Measurements from ENCODE around the gene BTBD9. TPM values are rescaled to one million over a fixed set of nuclear protein-coding genes. Genes with fewer than 3 reads are reported as not detected.

BTBD9 gene
- total and polyA plus RNA-seq, 2 donors (not counting 1 experiment from before 2014, with no cell fraction given) = 4.1 to 48.9 TPM

DNA sequence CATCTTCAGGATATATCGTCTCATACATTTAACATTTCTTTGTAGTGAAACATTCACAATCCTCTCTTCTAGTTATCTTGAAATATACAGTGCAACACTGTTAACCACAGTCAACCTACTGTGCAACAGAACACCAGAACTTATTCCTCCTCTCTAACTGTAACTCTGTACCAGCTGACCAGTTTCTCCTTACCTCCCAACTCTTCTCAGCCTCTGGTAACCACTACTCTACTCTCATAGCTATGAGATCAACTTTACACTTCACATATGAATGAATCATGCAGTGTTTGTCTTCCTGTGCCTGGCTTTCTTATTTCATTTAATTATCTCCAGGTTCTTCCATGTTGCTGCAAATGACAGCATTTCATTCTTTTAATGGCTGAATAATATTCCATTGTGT is 337.6 kb downstream of the BTBD9 start:
- H3K36me3 ChIP-seq (replicated peaks in 1 of 2; ENCODE audit: control extremely low read depth in 1 of 2, control insufficient read depth in 1 of 2, extremely low read depth in 1 of 2, insufficient read depth in 2 of 2, low read length in 1 of 2) = no peaks in the 10 kb centered on the region
- no peak overlapping the region for H3K4me3 ChIP-seq (ENCODE audit: control extremely low read depth in 1 of 5, extremely low read depth in 1 of 5, insufficient read depth in 1 of 5, low read depth in 2 of 5, low read length in 4 of 5)
- no peaks in the 10 kb centered on the region for H3K27me3 ChIP-seq (replicated peaks in 1 of 4; ENCODE audit: control extremely low read depth in 1 of 4, control insufficient read depth in 3 of 4, insufficient read depth in 4 of 4, low read length in 3 of 4)
- no peaks in the 10 kb centered on the region for H3K27me3 Mint-ChIP-seq
- H3K4me1 ChIP-seq (ENCODE audit: control insufficient read depth in 2 of 2, insufficient read depth in 2 of 2, low read length in 2 of 2) = peaks cover 12 to 13% of the 10 kb centered on the region in 2 donors
- no peak for DNase-seq
- ChIA-PET CTCF (no interaction called here), POLR2A (no interaction called here)
- TF ChIP-seq EZH2 (IDR thresholded peaks at IDR 0.05; ENCODE audit: borderline replicate concordance, insufficient read depth, low read depth, low read length, poor library complexity, severe bottlenecking) = no peak
- TF ChIP-seq, protein P1, sequence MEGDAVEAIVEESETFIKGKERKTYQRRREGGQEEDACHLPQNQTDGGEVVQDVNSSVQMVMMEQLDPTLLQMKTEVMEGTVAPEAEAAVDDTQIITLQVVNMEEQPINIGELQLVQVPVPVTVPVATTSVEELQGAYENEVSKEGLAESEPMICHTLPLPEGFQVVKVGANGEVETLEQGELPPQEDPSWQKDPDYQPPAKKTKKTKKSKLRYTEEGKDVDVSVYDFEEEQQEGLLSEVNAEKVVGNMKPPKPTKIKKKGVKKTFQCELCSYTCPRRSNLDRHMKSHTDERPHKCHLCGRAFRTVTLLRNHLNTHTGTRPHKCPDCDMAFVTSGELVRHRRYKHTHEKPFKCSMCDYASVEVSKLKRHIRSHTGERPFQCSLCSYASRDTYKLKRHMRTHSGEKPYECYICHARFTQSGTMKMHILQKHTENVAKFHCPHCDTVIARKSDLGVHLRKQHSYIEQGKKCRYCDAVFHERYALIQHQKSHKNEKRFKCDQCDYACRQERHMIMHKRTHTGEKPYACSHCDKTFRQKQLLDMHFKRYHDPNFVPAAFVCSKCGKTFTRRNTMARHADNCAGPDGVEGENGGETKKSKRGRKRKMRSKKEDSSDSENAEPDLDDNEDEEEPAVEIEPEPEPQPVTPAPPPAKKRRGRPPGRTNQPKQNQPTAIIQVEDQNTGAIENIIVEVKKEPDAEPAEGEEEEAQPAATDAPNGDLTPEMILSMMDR (IDR thresholded peaks at IDR 0.05) = no peak
- no peak overlapping the region for H3K27ac ChIP-seq (ENCODE audit: low read length in 2 of 2)
- no peaks in the 10 kb centered on the region for H4K20me1 ChIP-seq (ENCODE audit: control insufficient read depth, insufficient read depth, low read length, poor library complexity, severe bottlenecking)
- peaks cover 13% of the 10 kb centered on the region for H3K4me1 Mint-ChIP-seq
- no peak overlapping the region for H3K9ac ChIP-seq (ENCODE audit: low read length)
- no peaks in the 10 kb centered on the region for H3K79me2 ChIP-seq (ENCODE audit: control insufficient read depth, insufficient read depth, low read length)
- no peak overlapping the region for H3K4me3 Mint-ChIP-seq
- H3K9me3 ChIP-seq (ENCODE audit: control extremely low read depth in 1 of 3, control insufficient read depth in 2 of 3, insufficient read depth in 1 of 3, low read length in 2 of 3) = no peaks in the 10 kb centered on the region
- H3K27ac Mint-ChIP-seq = no peak overlapping the region
- no peaks in the 10 kb centered on the region for H3K9me3 Mint-ChIP-seq (ENCODE audit: insufficient read depth)
- no peak overlapping the region for H2AFZ ChIP-seq (ENCODE audit: insufficient read depth, low read depth, low read length, poor library complexity, severe bottlenecking)
- H3K4me2 ChIP-seq (replicated peaks; ENCODE audit: low read depth, low read length, poor library complexity, severe bottlenecking) = no peak overlapping the region
- no peak for ATAC-seq (ENCODE audit: low read depth)
- intact Hi-C loops (cut with micrococcal nuclease) = no loop called here
- no CpG with 5 or more reads among the region's 1 CpG for WGBS (ENCODE audit: insufficient coverage)

DNA sequence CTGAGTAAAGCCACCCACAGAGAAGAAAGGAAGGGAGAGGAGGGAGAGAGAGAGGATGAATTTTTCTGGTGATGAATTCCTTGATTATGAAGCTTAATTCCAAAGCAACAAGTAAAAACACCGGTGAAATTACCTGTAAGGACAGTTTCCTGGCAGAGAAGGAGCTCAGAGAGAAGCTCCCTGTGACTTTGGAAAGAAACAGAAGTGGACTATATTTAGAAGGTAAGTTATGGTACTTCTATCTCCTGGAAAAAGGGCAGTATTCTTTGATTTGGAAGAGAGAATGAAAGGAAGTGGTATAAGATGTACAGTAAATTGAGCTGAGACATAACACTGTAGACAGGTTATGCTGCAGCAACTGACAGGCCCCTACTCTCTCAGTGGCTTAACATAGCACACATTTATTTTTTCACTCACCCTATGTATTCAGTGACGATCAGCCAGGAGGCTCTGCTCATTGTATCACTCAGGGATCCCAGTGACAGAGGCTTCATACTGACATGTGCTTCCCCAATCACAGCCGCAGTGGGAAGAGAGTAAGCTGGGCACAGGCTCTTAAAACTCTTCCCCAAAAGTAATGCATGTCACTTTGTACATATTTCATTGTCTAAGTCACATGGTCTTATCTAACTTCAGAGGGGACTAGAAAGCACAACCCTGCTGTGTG is 349.5 kb downstream of the BTBD9 start:
- Histone ChIP-seq H3K4me2 (replicated peaks; ENCODE audit: low read depth, low read length, poor library complexity, severe bottlenecking) (no peak overlapping the region), H3K9me3 (ENCODE audit: control extremely low read depth in 1 of 3, control insufficient read depth in 2 of 3, insufficient read depth in 1 of 3, low read length in 2 of 3) (peaks cover 0 to 3% (median 2%) of the 10 kb centered on the region in 3 donors), H2AFZ (ENCODE audit: insufficient read depth, low read depth, low read length, poor library complexity, severe bottlenecking) (no peak overlapping the region), H3K27ac (ENCODE audit: low read length in 2 of 2) (no peak overlapping the region), H3K36me3 (replicated peaks in 1 of 2; ENCODE audit: control extremely low read depth in 1 of 2, control insufficient read depth in 1 of 2, extremely low read depth in 1 of 2, insufficient read depth in 2 of 2, low read length in 1 of 2) (peaks cover 0 to 11% of the 10 kb centered on the region in 2 experiments), H3K4me1 (ENCODE audit: control insufficient read depth in 2 of 2, insufficient read depth in 2 of 2, low read length in 2 of 2) (no peaks in the 10 kb centered on the region), H3K4me3 (ENCODE audit: control extremely low read depth in 1 of 5, extremely low read depth in 1 of 5, insufficient read depth in 1 of 5, low read depth in 2 of 5, low read length in 4 of 5) (no peak overlapping the region), H3K9ac (ENCODE audit: low read length) (no peak overlapping the region), H4K20me1 (ENCODE audit: control insufficient read depth, insufficient read depth, low read length, poor library complexity, severe bottlenecking) (no peaks in the 10 kb centered on the region), H3K79me2 (ENCODE audit: control insufficient read depth, insufficient read depth, low read length) (no peaks in the 10 kb centered on the region), H3K27me3 (replicated peaks in 1 of 4; ENCODE audit: control extremely low read depth in 1 of 4, control insufficient read depth in 3 of 4, insufficient read depth in 4 of 4, low read length in 3 of 4) (no peaks in the 10 kb centered on the region)
- H3K27me3 Mint-ChIP-seq = no peaks in the 10 kb centered on the region
- ChIA-PET CTCF (interaction anchor here (0.5 kb wide), 1 partner anchor 101 kb away, joined by 3 read pairs; no protein-coding TSS in a partner anchor), POLR2A (no interaction called here)
- no peak overlapping the region for H3K4me3 Mint-ChIP-seq
- intact Hi-C loops (cut with micrococcal nuclease) = no loop called here
- no peak overlapping the region for H3K27ac Mint-ChIP-seq
- 80% methylated on average over 2 of the region's 3 CpGs for WGBS (ENCODE audit: insufficient coverage)
- ATAC-seq (ENCODE audit: low read depth) = no peak
- TF ChIP-seq, protein P1 (IDR thresholded peaks at IDR 0.05) = no peak
- no peak for TF ChIP-seq EZH2 (IDR thresholded peaks at IDR 0.05; ENCODE audit: borderline replicate concordance, insufficient read depth, low read depth, low read length, poor library complexity, severe bottlenecking)
- no peak for DNase-seq
- no peaks in the 10 kb centered on the region for H3K4me1 Mint-ChIP-seq
- H3K9me3 Mint-ChIP-seq (ENCODE audit: insufficient read depth) = peaks cover 3% of the 10 kb centered on the region

All from B cell (primary cell).